Measurements from ENCODE around the gene KANSL1. TPM values are rescaled to one million over a fixed set of nuclear protein-coding genes. Genes with fewer than 3 reads are reported as not detected.

KANSL1 gene
- total RNA-seq, 1 donor from 2014 or later: 99.8 TPM

DNA sequence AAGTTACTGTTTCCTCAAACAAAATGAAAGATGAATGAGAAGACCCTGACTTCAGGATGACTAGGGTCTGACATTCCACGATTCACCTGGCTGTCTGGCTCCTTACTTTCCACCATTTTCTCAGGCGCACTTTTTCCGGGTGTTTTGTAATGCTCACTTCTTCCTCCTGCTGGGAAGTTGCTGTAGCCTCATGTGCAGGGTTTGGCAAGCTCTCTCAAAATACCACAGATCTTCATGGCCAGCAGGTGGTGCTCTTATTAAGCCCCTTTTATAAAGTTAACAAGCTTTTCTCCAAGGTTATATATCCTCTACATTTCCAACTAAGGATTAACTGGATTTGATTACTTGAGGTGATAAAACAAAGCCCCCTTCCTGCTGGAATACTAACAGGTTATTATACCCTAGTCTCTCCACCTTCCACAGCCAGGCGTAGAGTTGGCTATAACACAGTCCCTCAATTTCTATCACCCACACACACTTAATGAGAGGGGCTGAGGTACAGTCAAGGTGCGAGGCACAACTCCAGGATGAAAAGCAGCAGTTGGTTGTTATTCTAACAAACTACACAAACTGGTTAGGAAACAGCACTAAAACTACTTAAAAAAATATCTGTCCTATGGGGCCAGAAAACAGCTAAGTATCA is 148.8 kb downstream of the KANSL1 start:
- Mint-ChIP-seq H3K36me3 (ENCODE audit: low read depth, unreplicated experiment) (peaks cover 13% of the 10 kb centered on the region), H3K9me3 (ENCODE audit: unreplicated experiment) (no peaks in the 10 kb centered on the region), H3K27ac (ENCODE audit: unreplicated experiment) (peak overlapping the region; percentile 59), H3K27me3 (ENCODE audit: low read depth, unreplicated experiment) (no peaks in the 10 kb centered on the region), H3K4me3 (ENCODE audit: unreplicated experiment) (peak overlapping the region; percentile 15), H3K4me1 (ENCODE audit: low read depth, unreplicated experiment) (peaks cover 23% of the 10 kb centered on the region)
- no peaks in the 10 kb centered on the region for H3K9me3 ChIP-seq (ENCODE audit: insufficient read depth, low read depth, low read length)
- no peak overlapping the region for H3K4me3 ChIP-seq (ENCODE audit: insufficient read depth, low read depth, low read length)
- peak; percentile 77 for DNase-seq (ENCODE audit: low read depth)
- H3K36me3 ChIP-seq (ENCODE audit: insufficient read depth, low read length): peaks cover 41% of the 10 kb centered on the region
- H2AFZ ChIP-seq (ENCODE audit: low read depth, low read length): no peak overlapping the region
- peak overlapping the region; percentile 8 for H3K9ac ChIP-seq (ENCODE audit: low read length)
- no peak overlapping the region for H3K27ac ChIP-seq (ENCODE audit: low read depth, low read length)
- H4K20me1 ChIP-seq (ENCODE audit: insufficient read depth, low read length): peaks cover 37% of the 10 kb centered on the region
- H3K27me3 ChIP-seq (ENCODE audit: insufficient read depth, low read length): no peaks in the 10 kb centered on the region
- TF ChIP-seq EZH2 (IDR thresholded peaks at IDR 0.05; ENCODE audit: insufficient read depth, low read length): no peak
- peak; percentile 96 for TF ChIP-seq CTCF (IDR thresholded peaks at IDR 0.05; ENCODE audit: insufficient read depth, low read depth, low read length)
- no peak overlapping the region for H3K4me2 ChIP-seq (ENCODE audit: low read length)
- peaks cover 8% of the 10 kb centered on the region for H3K79me2 ChIP-seq (ENCODE audit: insufficient read depth, low read length)
- FAIRE-seq: peak; percentile 87
- no peaks in the 10 kb centered on the region for H3K4me1 ChIP-seq (ENCODE audit: insufficient read depth, low read length)

DNA sequence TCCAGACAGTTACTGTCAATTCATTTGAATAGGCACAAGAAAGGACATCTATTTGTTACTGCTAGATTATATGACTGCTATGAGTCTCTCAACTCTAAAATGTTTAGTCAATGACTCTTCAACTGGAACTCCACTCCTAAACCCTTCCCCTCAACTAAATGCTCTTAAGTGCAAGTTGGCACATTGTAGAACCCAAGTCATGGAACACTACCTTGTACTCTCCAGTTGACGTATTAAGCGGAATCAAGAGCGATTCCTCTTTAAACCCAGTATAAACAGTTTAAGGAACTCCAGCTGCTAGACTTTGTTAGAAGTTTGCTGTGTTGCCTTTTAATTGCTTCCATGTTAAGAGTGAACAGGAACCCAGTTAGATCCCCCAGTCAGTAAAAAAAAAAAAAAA is 149.6 kb downstream of the KANSL1 start:
- no peaks in the 10 kb centered on the region for H3K9me3 ChIP-seq (ENCODE audit: insufficient read depth, low read depth, low read length)
- Mint-ChIP-seq H3K27ac (ENCODE audit: unreplicated experiment) (no peak overlapping the region), H3K4me1 (ENCODE audit: low read depth, unreplicated experiment) (peaks cover 23% of the 10 kb centered on the region)

More for the DNA sequence above, 149.6 kb downstream of the KANSL1 start:
- no peak overlapping the region for H2AFZ ChIP-seq (ENCODE audit: low read depth, low read length)
- DNase-seq (ENCODE audit: low read depth): no peak
- H3K36me3 Mint-ChIP-seq (ENCODE audit: low read depth, unreplicated experiment): peaks cover 14% of the 10 kb centered on the region
- H3K27me3 Mint-ChIP-seq (ENCODE audit: low read depth, unreplicated experiment): no peaks in the 10 kb centered on the region
- H3K4me2 ChIP-seq (ENCODE audit: low read length): no peak overlapping the region
- peak overlapping the region; percentile 11 for H3K4me3 Mint-ChIP-seq (ENCODE audit: unreplicated experiment)
- no peak overlapping the region for H3K27ac ChIP-seq (ENCODE audit: low read depth, low read length)
- no peak for FAIRE-seq
- no peaks in the 10 kb centered on the region for H3K9me3 Mint-ChIP-seq (ENCODE audit: unreplicated experiment)
- H3K4me3 ChIP-seq (ENCODE audit: insufficient read depth, low read depth, low read length): no peak overlapping the region
- no peaks in the 10 kb centered on the region for H3K4me1 ChIP-seq (ENCODE audit: insufficient read depth, low read length)
- no peaks in the 10 kb centered on the region for H3K27me3 ChIP-seq (ENCODE audit: insufficient read depth, low read length)
- H3K36me3 ChIP-seq (ENCODE audit: insufficient read depth, low read length): peaks cover 41% of the 10 kb centered on the region
- TF ChIP-seq CTCF (IDR thresholded peaks at IDR 0.05; ENCODE audit: insufficient read depth, low read depth, low read length): no peak
- TF ChIP-seq EZH2 (IDR thresholded peaks at IDR 0.05; ENCODE audit: insufficient read depth, low read length): no peak
- H4K20me1 ChIP-seq (ENCODE audit: insufficient read depth, low read length): peaks cover 43% of the 10 kb centered on the region
- H3K79me2 ChIP-seq (ENCODE audit: insufficient read depth, low read length): peaks cover 7% of the 10 kb centered on the region
- peak overlapping the region; percentile 8 for H3K9ac ChIP-seq (ENCODE audit: low read length)
